ENCODE data around the gene IFT80.

Gene IFT80

GRCh38 chr3:160399125-160400029, at the start of gene IFT80, which contains the start of gene SMC4:
Gene IFT80 (minus strand): TSS chr3:160399225. CDS start chr3:160384600, 14,625 bp downstream.
Gene SMC4 (plus strand): TSS chr3:160399650. CDS start chr3:160400827, 1,177 bp downstream.
- in situ Hi-C loops (cut with MboI; ENCODE audit: low sequenced_read_pairs), result no loop called here

- in situ Hi-C loops (cut with MboI; ENCODE audit: low sequenced_read_pairs), result no loop called here
These were observed 48.5 kb upstream of the IFT80 start for GRCh38 chr3:160447544-160447943.

- in situ Hi-C loops (cut with MboI; ENCODE audit: low sequenced_read_pairs), result no loop called here
These were observed 47.6 kb upstream of the IFT80 start for GRCh38 chr3:160446522-160447056.

- in situ Hi-C loops (cut with MboI; ENCODE audit: low sequenced_read_pairs), result no loop called here
These were observed 46.8 kb upstream of the IFT80 start for GRCh38 chr3:160445854-160446253.

- in situ Hi-C loops (cut with MboI; ENCODE audit: low sequenced_read_pairs), result no loop called here
These were observed 45.4 kb upstream of the IFT80 start for GRCh38 chr3:160444411-160444810.

- in situ Hi-C loops (cut with MboI; ENCODE audit: low sequenced_read_pairs), result no loop called here
These were observed 41.7 kb upstream of the IFT80 start for GRCh38 chr3:160440687-160441086.

GRCh38 chr3:160437083-160437455, 38.0 kb upstream of the IFT80 start:
- in situ Hi-C loops (cut with MboI; ENCODE audit: low sequenced_read_pairs), result no loop called here

GRCh38 chr3:160435747-160436146, 36.7 kb upstream of the IFT80 start:
- in situ Hi-C loops (cut with MboI; ENCODE audit: low sequenced_read_pairs), result no loop called here

- in situ Hi-C loops (cut with MboI; ENCODE audit: low sequenced_read_pairs), result no loop called here
These were observed 36.1 kb upstream of the IFT80 start for GRCh38 chr3:160435095-160435494.

GRCh38 chr3:160434071-160434470, 35.0 kb upstream of the IFT80 start:
- in situ Hi-C loops (cut with MboI; ENCODE audit: low sequenced_read_pairs), result no loop called here

GRCh38 chr3:160427832-160428424, 28.9 kb upstream of the IFT80 start:
- in situ Hi-C loops (cut with MboI; ENCODE audit: low sequenced_read_pairs), result no loop called here

GRCh38 chr3:160417311-160417710, 18.3 kb upstream of the IFT80 start:
- in situ Hi-C loops (cut with MboI; ENCODE audit: low sequenced_read_pairs), result no loop called here

- in situ Hi-C loops (cut with MboI; ENCODE audit: low sequenced_read_pairs), result no loop called here
These were observed 14.7 kb upstream of the IFT80 start for GRCh38 chr3:160413613-160414248.

GRCh38 chr3:160412477-160412876, 13.5 kb upstream of the IFT80 start:
- in situ Hi-C loops (cut with MboI; ENCODE audit: low sequenced_read_pairs), result no loop called here

- in situ Hi-C loops (cut with MboI; ENCODE audit: low sequenced_read_pairs), result no loop called here
These were observed 11.0 kb upstream of the IFT80 start for GRCh38 chr3:160409812-160410610.

- in situ Hi-C loops (cut with MboI; ENCODE audit: low sequenced_read_pairs), result no loop called here
These were observed 4.9 kb upstream of the IFT80 start for GRCh38 chr3:160403796-160404470.

- in situ Hi-C loops (cut with MboI; ENCODE audit: low sequenced_read_pairs), result no loop called here
These were observed 4.1 kb upstream of the IFT80 start for GRCh38 chr3:160403028-160403545.

- in situ Hi-C loops (cut with MboI; ENCODE audit: low sequenced_read_pairs), result no loop called here
These were observed 3.4 kb upstream of the IFT80 start for GRCh38 chr3:160402221-160403027.

Measured in HL-60/S4 (cell line).